ENCODE measurements around the gene LYRM9. TPM values are rescaled to one million over a fixed set of nuclear protein-coding genes. Genes with fewer than 3 reads are reported as not detected.

The LYRM9 gene
- total RNA-seq, 1 donor from 2014 or later = 1.3 TPM

DNA sequence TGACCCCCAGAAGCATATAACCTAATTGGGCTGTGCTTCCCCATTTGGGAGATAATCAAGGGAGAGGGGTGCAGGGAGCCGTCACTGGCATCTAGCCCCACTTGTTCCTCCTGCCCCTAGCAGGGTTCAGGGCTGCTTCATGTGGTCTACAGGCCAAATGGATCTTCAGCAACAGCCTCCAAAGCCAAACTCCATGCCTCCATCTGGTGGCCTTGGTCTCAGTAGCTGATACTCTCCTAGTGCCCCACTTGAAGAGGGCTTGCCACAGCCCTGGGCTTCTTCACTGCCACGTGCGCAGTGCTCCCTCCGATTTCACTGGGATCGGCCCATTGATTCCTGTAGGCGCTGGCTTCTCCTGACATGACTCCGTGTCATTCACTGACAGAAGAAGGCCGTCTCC, 24.6 kb downstream of the LYRM9 start:
- TF ChIP-seq CTCF (IDR thresholded peaks at IDR 0.05; ENCODE audit: insufficient read depth, low read length, severe bottlenecking) = no peak
- Histone ChIP-seq H3K4me3 (ENCODE audit: low read depth, low read length) (no peak overlapping the region), H3K27me3 (ENCODE audit: control insufficient read depth, insufficient read depth, low read length) (no peaks in the 10 kb centered on the region), H3K36me3 (ENCODE audit: control insufficient read depth, insufficient read depth, low read length) (no peaks in the 10 kb centered on the region)
- DNase-seq (ENCODE audit: low read depth) (no peak), FAIRE-seq (peak; percentile 13)

DNA sequence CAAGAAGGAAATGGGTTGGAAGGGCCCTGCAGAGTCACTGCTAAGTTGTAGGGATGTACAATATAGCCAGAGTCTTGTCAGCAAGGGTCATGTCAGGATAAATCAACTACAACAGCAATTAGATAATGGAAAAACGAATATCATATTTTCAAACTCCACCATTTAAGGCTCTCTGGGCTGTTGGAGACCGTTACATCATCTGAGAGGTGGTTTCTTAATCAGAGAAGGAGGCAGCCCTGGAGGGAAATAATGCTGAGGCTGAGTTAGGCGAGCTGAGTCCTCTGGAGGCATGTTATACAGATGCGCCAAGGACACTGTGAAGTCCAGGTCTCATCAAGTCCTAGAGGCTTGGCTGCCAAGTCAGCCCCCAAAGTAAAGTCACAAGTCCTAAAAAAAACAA, 30.3 kb downstream of the LYRM9 start:
- DNase-seq (ENCODE audit: low read depth) (no peak), FAIRE-seq (no peak)
- no peak overlapping the region for H3K4me3 ChIP-seq (ENCODE audit: low read depth, low read length)
- TF ChIP-seq CTCF (IDR thresholded peaks at IDR 0.05; ENCODE audit: insufficient read depth, low read length, severe bottlenecking) = no peak
- H3K36me3 ChIP-seq (ENCODE audit: control insufficient read depth, insufficient read depth, low read length) = no peaks in the 10 kb centered on the region
- no peaks in the 10 kb centered on the region for H3K27me3 ChIP-seq (ENCODE audit: control insufficient read depth, insufficient read depth, low read length)

DNA sequence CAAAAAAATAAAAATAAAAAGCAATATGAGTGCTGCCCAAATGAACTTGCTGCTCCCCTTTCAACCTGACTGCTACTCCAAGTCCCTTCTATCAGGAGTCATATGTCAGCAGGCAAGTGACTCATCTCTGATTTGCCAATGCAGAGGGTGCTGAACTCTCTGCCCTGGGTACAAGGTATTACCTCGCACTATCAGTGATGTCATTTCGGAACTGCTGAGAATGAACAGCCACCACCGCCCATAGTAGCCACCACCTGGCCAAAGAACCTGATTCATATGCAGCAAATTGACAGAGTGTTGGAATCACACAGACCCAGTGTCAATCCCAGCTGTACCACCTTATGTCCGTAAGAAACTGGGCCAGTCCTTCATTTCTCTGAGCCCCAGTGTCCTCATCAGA, 31.2 kb downstream of the LYRM9 start:
- Histone ChIP-seq H3K4me3 (ENCODE audit: low read depth, low read length) (no peak overlapping the region), H3K36me3 (ENCODE audit: control insufficient read depth, insufficient read depth, low read length) (no peaks in the 10 kb centered on the region), H3K27me3 (ENCODE audit: control insufficient read depth, insufficient read depth, low read length) (no peaks in the 10 kb centered on the region)
- FAIRE-seq (no peak), DNase-seq (ENCODE audit: low read depth) (peak; percentile 74)
- no peak for TF ChIP-seq CTCF (IDR thresholded peaks at IDR 0.05; ENCODE audit: insufficient read depth, low read length, severe bottlenecking)

- TF ChIP-seq CTCF (IDR thresholded peaks at IDR 0.05; ENCODE audit: insufficient read depth, low read length, severe bottlenecking) = no peak
- Histone ChIP-seq H3K4me3 (ENCODE audit: low read depth, low read length) (no peak overlapping the region), H3K36me3 (ENCODE audit: control insufficient read depth, insufficient read depth, low read length) (no peaks in the 10 kb centered on the region), H3K27me3 (ENCODE audit: control insufficient read depth, insufficient read depth, low read length) (no peaks in the 10 kb centered on the region)
- DNase-seq (ENCODE audit: low read depth) (peak; percentile 20), FAIRE-seq (peak; percentile 88)
These were observed 32.0 kb downstream of the LYRM9 start for GRCh38 chr17:27860971-27861664.

- no peak overlapping the region for H3K4me3 ChIP-seq (ENCODE audit: low read depth, low read length)
- no peaks in the 10 kb centered on the region for H3K36me3 ChIP-seq (ENCODE audit: control insufficient read depth, insufficient read depth, low read length)
- DNase-seq (ENCODE audit: low read depth) (no peak), FAIRE-seq (no peak)
- no peaks in the 10 kb centered on the region for H3K27me3 ChIP-seq (ENCODE audit: control insufficient read depth, insufficient read depth, low read length)
- TF ChIP-seq CTCF (IDR thresholded peaks at IDR 0.05; ENCODE audit: insufficient read depth, low read length, severe bottlenecking) = no peak
These were observed 34.4 kb downstream of the LYRM9 start for GRCh38 chr17:27858621-27859305.
